Right hindlimb (tissue), 1 donor: ENCODE data around the gene PRKAG2.
A peak's percentile ranks its signal among the peaks of the same experiment; 100 is the strongest.

ENCODE experiments used
- DNase-seq: peaks from one replicate; pipeline ENCODE4 v3.0.0-alpha.2; 2018

Gene PRKAG2

GRCh38 chr7:151520419-151521261, 356.3 kb downstream of the PRKAG2 start:
- peak; percentile 63 for DNase-seq

DNA sequence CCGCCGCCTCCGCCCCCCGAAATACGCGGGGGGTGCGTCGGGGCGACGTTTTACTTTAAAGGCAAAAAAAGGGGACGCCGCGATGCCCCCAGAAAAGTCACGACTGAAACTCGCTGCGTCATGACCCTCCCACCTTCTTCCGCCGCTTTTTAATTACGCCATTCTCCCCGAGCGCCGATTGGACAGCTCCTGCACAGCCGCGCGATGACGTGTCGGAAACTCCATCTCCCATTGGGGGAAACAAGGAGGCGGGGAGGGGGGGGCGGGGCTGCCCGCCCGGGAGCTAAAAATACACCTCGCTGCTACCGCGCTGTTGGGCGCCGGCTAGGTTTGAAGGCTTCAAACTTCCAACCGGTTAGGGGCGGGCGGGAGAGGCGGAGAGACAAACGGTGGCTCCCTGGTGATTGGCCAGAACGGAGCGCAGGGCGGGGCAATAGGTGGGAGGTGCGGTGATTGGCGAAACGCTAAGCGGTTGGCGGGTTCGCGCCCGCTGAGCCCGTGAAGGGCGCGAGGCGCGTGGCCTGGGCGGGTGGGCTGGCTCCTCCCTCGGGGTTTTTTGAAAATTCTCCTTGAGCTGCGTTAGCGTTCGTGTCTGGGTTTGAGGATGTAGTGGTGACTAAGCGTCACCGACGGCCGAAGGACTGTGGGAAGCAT, 357.0 kb downstream of the PRKAG2 start, which contains the start of gene RHEB:
TSS of gene RHEB (minus strand) at position 131 of the 654 bp plus-strand sequence. CDS start 384 bp downstream, outside the sequence.
- peak; percentile 99 for DNase-seq

- DNase-seq, result peak; percentile 56
Observed at GRCh38 chr7:151518947-151519764, 357.8 kb downstream of the PRKAG2 start.

GRCh38 chr7:151518105-151518946, 358.6 kb downstream of the PRKAG2 start:
- DNase-seq, result peak; percentile 68

DNA sequence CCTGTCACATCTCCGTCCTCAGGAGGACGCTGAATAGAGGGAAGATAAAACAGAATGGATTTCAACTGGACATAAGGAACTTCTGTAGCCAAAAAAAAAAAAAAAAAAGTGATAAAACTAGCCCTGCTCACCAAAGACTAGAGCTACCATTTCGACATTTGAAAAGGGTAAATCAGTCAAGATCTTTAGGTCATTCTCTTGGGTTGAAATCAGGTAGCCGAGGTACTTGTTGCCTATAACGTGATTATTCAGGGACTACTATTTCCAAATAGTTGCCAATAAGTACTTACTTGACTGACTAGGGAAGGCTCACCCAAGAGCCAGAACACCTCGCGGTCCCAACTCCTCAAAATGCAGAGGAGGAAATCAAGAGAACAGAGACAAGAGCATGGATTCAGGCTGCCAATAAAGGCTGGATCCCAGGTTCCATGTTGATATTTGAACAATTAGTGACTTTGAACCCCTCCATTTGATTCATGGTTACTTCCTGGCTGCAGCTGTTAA, 359.3 kb downstream of the PRKAG2 start:
- no peak for DNase-seq

GRCh38 chr7:151515276-151515565, 361.7 kb downstream of the PRKAG2 start:
- no peak for DNase-seq

DNA sequence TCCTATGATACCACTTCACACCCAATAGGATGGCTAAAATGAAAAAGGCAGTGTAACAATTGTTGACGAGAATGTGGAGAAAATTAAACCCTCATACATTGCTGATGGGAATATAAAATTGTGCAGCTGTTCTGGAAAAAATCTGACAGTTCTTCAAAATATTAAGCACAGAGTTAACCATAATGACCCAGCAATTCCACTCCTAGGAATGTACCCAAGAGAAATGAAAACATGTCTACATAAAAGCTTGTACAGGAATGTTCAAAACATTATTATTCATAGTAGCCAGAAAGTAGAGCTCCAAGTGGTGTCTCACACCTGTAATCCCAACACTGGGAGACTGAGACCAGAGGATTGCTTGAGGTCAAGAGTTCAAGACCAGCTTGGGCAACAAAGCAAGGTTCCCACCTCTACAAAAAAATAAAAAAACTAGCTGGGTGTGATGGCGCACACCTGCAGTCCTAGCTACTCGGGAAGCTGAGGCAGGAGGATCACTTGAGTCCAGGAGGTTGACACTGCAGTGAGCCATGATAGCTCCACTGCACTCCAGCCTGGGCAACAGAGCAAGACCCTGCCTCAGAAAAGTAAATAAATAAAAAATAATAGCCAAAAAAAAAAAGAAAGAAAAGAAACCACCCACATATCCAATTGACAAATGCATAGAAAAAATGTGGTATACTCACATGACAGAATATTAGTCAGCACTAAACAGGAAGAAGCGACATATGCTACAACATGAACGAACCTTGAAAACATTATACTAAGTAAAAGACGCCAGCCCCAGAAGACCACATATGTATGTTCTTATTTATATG, 362.2 kb downstream of the PRKAG2 start:
- no peak for DNase-seq

- DNase-seq, result no peak
Observed at GRCh38 chr7:151513133-151513532, 363.8 kb downstream of the PRKAG2 start.

DNA sequence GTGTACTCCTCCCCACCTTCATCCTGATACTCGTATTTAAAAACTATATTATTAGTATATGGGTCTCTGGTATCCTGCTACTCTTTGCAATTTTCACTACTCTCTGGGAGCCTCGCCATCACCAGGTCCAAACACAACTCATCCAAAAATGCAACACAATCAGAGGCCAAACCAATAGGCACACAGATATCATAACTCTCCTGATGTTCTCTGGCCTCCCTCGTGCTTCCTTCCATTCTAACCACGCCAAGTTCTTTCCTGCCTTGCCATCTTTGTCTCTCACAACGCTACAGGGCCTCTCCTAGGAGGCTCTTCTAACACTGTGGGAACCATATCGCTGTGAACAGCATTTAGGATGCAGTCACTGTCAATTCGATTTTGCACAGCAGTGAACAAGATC, 364.6 kb downstream of the PRKAG2 start:
- no peak for DNase-seq

DNA sequence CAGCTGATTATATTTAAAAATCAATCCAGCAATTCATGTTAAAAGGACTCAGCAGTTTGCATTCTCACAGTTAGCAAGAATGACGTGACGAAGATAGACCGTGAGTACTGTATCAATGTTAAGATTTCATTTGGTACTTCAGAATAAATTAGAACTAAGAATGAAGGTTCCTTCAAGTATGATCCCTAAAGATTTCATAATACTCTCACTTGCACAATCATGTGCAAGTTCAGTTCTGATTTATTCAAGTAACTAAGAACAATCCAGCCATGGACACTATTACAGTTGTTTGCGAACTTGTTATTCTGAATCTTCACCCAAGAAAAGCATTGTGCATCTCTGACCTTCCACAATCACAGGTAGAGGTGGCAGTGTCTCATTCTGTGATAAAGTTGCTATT, 365.0 kb downstream of the PRKAG2 start:
- DNase-seq, result no peak

DNA sequence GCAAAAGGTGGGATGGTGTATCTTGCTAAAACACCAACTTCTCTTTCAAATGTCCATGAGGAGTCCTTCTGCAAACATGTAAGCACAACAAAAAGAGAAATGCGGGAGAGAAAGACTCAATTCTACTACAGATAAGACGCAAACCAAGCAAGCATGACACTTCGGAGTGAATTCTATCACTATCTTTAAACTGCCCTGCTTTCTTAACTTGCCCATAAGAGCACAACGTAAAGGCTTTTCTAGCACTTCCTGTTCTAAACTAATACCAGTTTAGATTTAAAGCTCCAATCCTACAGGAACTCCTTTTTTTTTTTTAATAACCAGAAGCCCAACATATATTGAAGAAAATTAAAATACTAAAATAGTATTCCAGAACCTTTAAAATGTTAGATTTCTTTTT, 365.6 kb downstream of the PRKAG2 start:
- DNase-seq, result no peak

DNA sequence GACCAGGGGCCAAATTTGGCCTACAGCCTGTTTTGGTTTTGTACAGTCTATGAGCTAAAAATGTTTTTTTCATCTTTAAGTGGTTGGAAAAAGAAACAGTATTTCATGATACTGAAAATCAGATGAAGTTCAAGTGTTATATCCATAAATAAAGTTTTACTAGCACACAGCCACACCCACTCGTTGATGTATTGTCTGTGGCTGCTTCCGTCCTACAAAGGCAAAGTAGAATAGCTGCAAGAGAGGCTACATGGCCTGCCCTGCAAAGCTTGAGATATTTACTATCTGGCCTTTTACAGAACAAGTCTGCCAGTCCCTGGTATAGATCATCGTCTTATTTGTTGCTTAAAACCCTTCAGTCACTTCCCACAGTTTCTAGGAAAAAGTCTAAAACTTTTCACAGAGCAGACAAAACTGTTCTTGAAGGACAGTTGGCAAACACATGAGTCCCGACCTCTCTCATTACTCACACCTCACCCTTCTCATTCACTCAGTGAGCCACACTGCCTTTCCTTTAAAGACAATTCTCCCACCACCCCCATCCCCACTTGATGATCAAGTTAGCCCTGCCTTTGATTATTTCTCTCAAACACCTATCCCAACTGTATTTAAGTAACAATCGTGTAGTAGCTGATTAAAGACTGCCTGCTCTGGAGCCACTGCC, 367.1 kb downstream of the PRKAG2 start:
- no peak for DNase-seq

GRCh38 chr7:151508991-151509390, 367.9 kb downstream of the PRKAG2 start:
- DNase-seq, result no peak

GRCh38 chr7:151507806-151508205, 369.1 kb downstream of the PRKAG2 start:
- no peak for DNase-seq

GRCh38 chr7:151506901-151507382, 370.0 kb downstream of the PRKAG2 start:
- DNase-seq, result no peak
